Psoas muscle (tissue), 8 donors: ENCODE measurements around the gene MTUS2. TPM values are rescaled to one million over a fixed set of nuclear protein-coding genes. Genes with fewer than 3 reads are reported as not detected.

Experiments
- ATAC-seq, 4 donors: fragments of 200-7000 bp; cut with Tn5 transposase; one replicate each; pipeline ENCODE4 v1.9.1; 2020; ENCODE audit warnings: moderate library complexity in 3 of 4, mild to moderate bottlenecking in 2 of 4
- DNase-seq, 2 donors: peaks; one replicate each; pipeline ENCODE4 v3.0.0-alpha.2; 2020
- H3K27ac ChIP-seq: fragments of 200-600 bp; one replicate; pipeline ENCODE4 v1.8.0; 2022
- H3K27me3 ChIP-seq, 3 donors: fragments of 200-600 bp in 1 of 3; one replicate each; pipeline versions ENCODE4 v1.6.1 to v1.8.0; 2013 to 2022; ENCODE audit warnings: low read length in 2 of 3, mild to moderate bottlenecking in 2 of 3, moderate library complexity in 1 of 3; ENCODE audit not compliant: insufficient read depth in 3 of 3
- H3K36me3 ChIP-seq, 2 donors: fragments of 200-600 bp in 1 of 2; one replicate each; pipeline versions ENCODE4 v1.6.1 to v1.8.0; 2013 to 2022; ENCODE audit warnings: low read depth in 1 of 2, mild to moderate bottlenecking in 1 of 2, moderate library complexity in 1 of 2; ENCODE audit not compliant: insufficient read depth in 1 of 2
- H3K4me1 ChIP-seq: fragments of 200-600 bp; one replicate; pipeline ENCODE4 v1.8.0; 2022
- H3K4me3 ChIP-seq: fragments of 200-600 bp; one replicate; pipeline ENCODE4 v1.8.0; 2022; ENCODE audit warnings: mild to moderate bottlenecking
- H3K9me3 ChIP-seq: fragments of 200-600 bp; one replicate; pipeline ENCODE4 v1.8.0; 2022
- WGBS, 3 donors: extraction: QIAGEN DNeasy Blood & Tissue Kit; methylation state at CpG; one replicate each; pipeline versions ENCODE4 v1.1.6 to v1.1.7; 2013; 5-methylcytosine and 5-hydroxymethylcytosine counted together
- intact Hi-C, 2 donors: fragments of 100-400 bp; cut with DNase I; formaldehyde crosslinking; loops; one replicate each; pipeline versions ENCODE4 v1.11.0 to v1.14.2; 2022
- polyA plus RNA-seq, 3 donors: library from polyadenylated mRNA; stranded (reverse); fragments of 200-250 nt; gene quantifications; one replicate each; pipeline ENCODE4 v1.2.3, GENCODE V29; 2013
- total RNA-seq, 4 donors: library from RNA; stranded (reverse); fragmentation: NEBNext Ultra II Directional in 2 of 4; extraction: Animal tissue kit (Norgen Biotek cat#: 25700) in 2 of 4; gene quantifications; one replicate each; pipeline versions ENCODE4 v1.2.1 to v1.2.4, GENCODE V29; 2021 to 2023
- TF ChIP-seq, protein P1 (sequence below): fragments of 200-600 bp; IDR thresholded peaks from one replicate; pipeline ENCODE4 v1.8.0; 2022; ENCODE audit warnings: antibody characterized with exemption
- donor health status: healthy with polysubstance abuse.
- donor health status: DM: no; HTN: no; CAD: no; lungs with moderate emphysema.
- donor health status: Bipolar disorder and iron deficiency.
- donor health status: healthy.
- donor health status: DM: yes; HTN: yes; CAD: no.
- donor health status: DM: no; HTN: no; CAD: no.
- donor health status: DM: no; HTN: no; CAD: no.
- donor health status: DM: yes; HTN: yes; CAD: no.

MTUS2 gene
- total and polyA plus RNA-seq, 7 donors: 0.03 to 0.79 (median 0.14) TPM; not detected in 2

DNA sequence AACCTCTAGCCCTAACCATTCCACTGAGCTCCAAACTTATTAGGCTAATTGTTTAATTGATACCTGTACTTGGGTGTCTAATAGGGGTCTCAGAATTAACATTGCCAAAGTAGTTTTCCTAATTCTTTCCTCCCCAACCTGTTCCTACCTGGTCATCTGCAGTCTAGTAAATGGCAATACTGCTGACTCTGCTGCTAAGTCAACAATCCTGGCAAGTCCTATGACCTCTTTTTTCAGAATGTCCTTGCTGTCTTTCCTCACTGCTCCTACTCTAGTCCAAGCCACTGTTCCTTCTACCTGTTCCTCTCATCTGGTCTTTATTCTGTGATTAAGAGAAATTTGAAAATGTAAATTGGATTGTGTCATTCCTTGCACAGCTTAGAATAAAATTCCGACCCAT lies 143.9 kb downstream of the MTUS2 start:
- no peak overlapping the region for H3K27ac ChIP-seq
- no peaks in the 10 kb centered on the region for H3K9me3 ChIP-seq
- ATAC-seq (no peak), DNase-seq (no peak)
- TF ChIP-seq, protein P1, sequence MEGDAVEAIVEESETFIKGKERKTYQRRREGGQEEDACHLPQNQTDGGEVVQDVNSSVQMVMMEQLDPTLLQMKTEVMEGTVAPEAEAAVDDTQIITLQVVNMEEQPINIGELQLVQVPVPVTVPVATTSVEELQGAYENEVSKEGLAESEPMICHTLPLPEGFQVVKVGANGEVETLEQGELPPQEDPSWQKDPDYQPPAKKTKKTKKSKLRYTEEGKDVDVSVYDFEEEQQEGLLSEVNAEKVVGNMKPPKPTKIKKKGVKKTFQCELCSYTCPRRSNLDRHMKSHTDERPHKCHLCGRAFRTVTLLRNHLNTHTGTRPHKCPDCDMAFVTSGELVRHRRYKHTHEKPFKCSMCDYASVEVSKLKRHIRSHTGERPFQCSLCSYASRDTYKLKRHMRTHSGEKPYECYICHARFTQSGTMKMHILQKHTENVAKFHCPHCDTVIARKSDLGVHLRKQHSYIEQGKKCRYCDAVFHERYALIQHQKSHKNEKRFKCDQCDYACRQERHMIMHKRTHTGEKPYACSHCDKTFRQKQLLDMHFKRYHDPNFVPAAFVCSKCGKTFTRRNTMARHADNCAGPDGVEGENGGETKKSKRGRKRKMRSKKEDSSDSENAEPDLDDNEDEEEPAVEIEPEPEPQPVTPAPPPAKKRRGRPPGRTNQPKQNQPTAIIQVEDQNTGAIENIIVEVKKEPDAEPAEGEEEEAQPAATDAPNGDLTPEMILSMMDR: no peak
- no peaks in the 10 kb centered on the region for H3K27me3 ChIP-seq
- no peaks in the 10 kb centered on the region for H3K4me1 ChIP-seq
- H3K36me3 ChIP-seq: no peaks in the 10 kb centered on the region
- intact Hi-C loops: no loop called here
- 92 to 97% (median 93%) methylated on average over 1 of the region's 1 CpG for WGBS, 3 donors
- H3K4me3 ChIP-seq: no peak overlapping the region

- H3K27ac ChIP-seq: no peak overlapping the region
- TF ChIP-seq, protein P1: no peak
- H3K4me1 ChIP-seq: no peaks in the 10 kb centered on the region
- intact Hi-C loops: no loop called here
- H3K4me3 ChIP-seq: no peak overlapping the region
- no peaks in the 10 kb centered on the region for H3K36me3 ChIP-seq
- ATAC-seq (no peak), DNase-seq (no peak)
- WGBS, 3 donors: 85 to 94% (median 87%) methylated on average over 8 of the region's 8 CpGs
- H3K27me3 ChIP-seq: no peaks in the 10 kb centered on the region
- no peaks in the 10 kb centered on the region for H3K9me3 ChIP-seq
Measured at GRCh38 chr13:28964803-28965202, 144.7 kb downstream of the MTUS2 start.

GRCh38 chr13:28967029-28967915 lies 147.1 kb downstream of the MTUS2 start:
- ATAC-seq (no peak), DNase-seq (no peak)
- no peaks in the 10 kb centered on the region for H3K36me3 ChIP-seq
- H3K9me3 ChIP-seq: no peaks in the 10 kb centered on the region
- H3K27me3 ChIP-seq: no peaks in the 10 kb centered on the region
- intact Hi-C loops: no loop called here
- H3K27ac ChIP-seq: no peak overlapping the region
- no peaks in the 10 kb centered on the region for H3K4me1 ChIP-seq
- H3K4me3 ChIP-seq: no peak overlapping the region
- 66 to 69% (median 67%) methylated on average over 4 of the region's 4 CpGs for WGBS, 3 donors
- TF ChIP-seq, protein P1: no peak

DNA sequence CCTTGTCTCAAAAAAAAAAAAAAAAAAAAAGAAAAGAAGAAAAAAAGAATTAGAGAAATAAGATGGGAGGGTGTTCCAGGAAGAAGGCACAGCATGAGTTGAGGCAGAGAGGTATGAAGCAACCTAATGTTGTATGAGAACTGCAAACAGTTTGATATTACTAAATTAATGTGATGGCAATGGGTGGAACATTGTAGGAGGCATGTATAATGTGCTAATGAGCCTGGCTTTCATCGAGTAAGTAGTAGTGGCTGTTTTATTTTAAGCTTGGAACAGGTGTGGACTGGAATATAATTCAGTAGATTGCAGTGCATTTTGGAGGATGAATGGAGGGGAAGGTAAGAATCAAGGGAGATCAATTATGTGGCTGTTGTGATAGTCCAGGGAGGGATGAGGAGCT lies 156.1 kb downstream of the MTUS2 start:
- WGBS, 3 donors: 58 to 60% (median 58%) methylated on average over 1 of the region's 1 CpG
- Histone ChIP-seq H3K27me3 (peaks cover 0 to 7% (median 0%) of the 10 kb centered on the region in 3 donors), H3K4me3 (no peak overlapping the region), H3K4me1 (no peaks in the 10 kb centered on the region), H3K9me3 (no peaks in the 10 kb centered on the region), H3K36me3 (no peaks in the 10 kb centered on the region), H3K27ac (no peak overlapping the region)
- intact Hi-C loops: no loop called here
- no peak for DNase-seq
- no peak for ATAC-seq
- TF ChIP-seq, protein P1: no peak

- Histone ChIP-seq H3K36me3 (no peaks in the 10 kb centered on the region), H3K9me3 (no peaks in the 10 kb centered on the region)
- intact Hi-C loops: no loop called here
Measured at GRCh38 chr13:28976636-28977035, 156.5 kb downstream of the MTUS2 start.

More at GRCh38 chr13:28976636-28977035, 156.5 kb downstream of the MTUS2 start:
- Histone ChIP-seq H3K4me1 (no peaks in the 10 kb centered on the region), H3K4me3 (no peak overlapping the region), H3K27me3 (peaks cover 0 to 7% (median 0%) of the 10 kb centered on the region in 3 donors), H3K27ac (no peak overlapping the region)
- DNase-seq (no peak), ATAC-seq (no peak)
- TF ChIP-seq, protein P1: no peak
